A673 (cell line): Measurements from ENCODE around the gene ST8SIA5. TPM values are rescaled to one million over a fixed set of nuclear protein-coding genes. Genes with fewer than 3 reads are reported as not detected.

Source experiments
- BruUV-seq: library from RNA; stranded (reverse); fragments of 400-500 nt; replicated peaks from 2 replicates; lab custom pipeline; 2021; lab: Mats Ljungman, UMichigan
- CTCF ChIA-PET: fragments of 300-600 bp; sonication (Branson Sonifier 250); formaldehyde crosslinking; loops from one replicate; lab custom pipeline; 2022; ENCODE audit warnings: antibody characterized with exemption; lab: Charles Lee
- POLR2A ChIA-PET: fragments of 300-600 bp; sonication (Branson Sonifier 250); formaldehyde crosslinking; loops from one replicate; lab custom pipeline; 2022; ENCODE audit warnings: antibody characterized with exemption; ENCODE audit not compliant: low non-redundant PET; lab: Charles Lee
- DNase-seq: peaks from one replicate; pipeline ENCODE4 v3.0.0-alpha.2; 2015; ENCODE audit warnings: low spot score
- H3K27ac ChIP-seq: fragments of 200-600 bp; sonication (generic); 2 replicates; pipeline ENCODE4 v1.5.1; 2016; ENCODE audit warnings: mixed run types, low read depth, mild to moderate bottlenecking, mixed read lengths, antibody characterized with exemption, low read length; ENCODE audit not compliant: poor library complexity, severe bottlenecking
- H3K27me3 ChIP-seq: fragments of 200-600 bp; sonication (generic); replicated peaks from 2 replicates; pipeline ENCODE4 v1.6.1; 2017; ENCODE audit warnings: mixed run types, low read depth, mild to moderate bottlenecking, mixed read lengths, antibody characterized with exemption, low read length; ENCODE audit not compliant: insufficient read depth, poor library complexity
- H3K36me3 ChIP-seq: fragments of 200-600 bp; sonication (generic); 2 replicates; pipeline ENCODE4 v1.6.1; 2016; ENCODE audit warnings: mixed run types, mild to moderate bottlenecking, mixed read lengths, antibody characterized with exemption, low read length; ENCODE audit not compliant: insufficient read depth, poor library complexity, severe bottlenecking
- H3K4me1 ChIP-seq: fragments of 200-600 bp; sonication (generic); 2 replicates; pipeline ENCODE4 v1.6.1; 2017; ENCODE audit warnings: mixed run types, mild to moderate bottlenecking, mixed read lengths, antibody characterized with exemption, low read length; ENCODE audit not compliant: insufficient read depth, poor library complexity, severe bottlenecking
- H3K4me3 ChIP-seq: fragments of 200-600 bp; sonication (generic); 2 replicates; pipeline ENCODE4 v1.5.1; 2016; ENCODE audit warnings: low read depth, mixed run types, mild to moderate bottlenecking, mixed read lengths, low read length; ENCODE audit not compliant: poor library complexity, severe bottlenecking
- H3K9me3 ChIP-seq: fragments of 200-600 bp; sonication (generic); 2 replicates; pipeline ENCODE4 v1.6.1; 2016; ENCODE audit warnings: mixed run types, low read depth, mild to moderate bottlenecking, mixed read lengths, antibody characterized with exemption, low read length; ENCODE audit not compliant: poor library complexity, severe bottlenecking
- CTCF ChIP-seq: fragments of 300-800, 200-600 bp; sonication (generic); conservative IDR thresholded peaks from 2 replicates; pipeline ENCODE4 v1.5.1; 2017; ENCODE audit warnings: low read depth, mild to moderate bottlenecking, antibody characterized with exemption, low read length, moderate library complexity, mixed read lengths
- EZH2 ChIP-seq: fragments of 200-600 bp; sonication (generic); IDR thresholded peaks from 2 replicates; pipeline ENCODE4 v1.6.1; 2017; ENCODE audit warnings: borderline replicate concordance, low read depth, mild to moderate bottlenecking, mixed read lengths, antibody characterized with exemption, low read length; ENCODE audit not compliant: poor library complexity, severe bottlenecking
- intact Hi-C: fragments of 100-400 bp; cut with micrococcal nuclease; formaldehyde crosslinking; loops from one replicate; pipeline ENCODE4 v1.10.0; 2022; ENCODE audit not compliant: unreplicated experiment
- total RNA-seq: library from RNA; stranded (reverse); gene quantifications from 2 replicates; pipeline ENCODE4 v1.2.3, GENCODE V29; 2021

Gene ST8SIA5
- total RNA-seq, 1 experiment from 2014 or later: 17.9 TPM

DNA sequence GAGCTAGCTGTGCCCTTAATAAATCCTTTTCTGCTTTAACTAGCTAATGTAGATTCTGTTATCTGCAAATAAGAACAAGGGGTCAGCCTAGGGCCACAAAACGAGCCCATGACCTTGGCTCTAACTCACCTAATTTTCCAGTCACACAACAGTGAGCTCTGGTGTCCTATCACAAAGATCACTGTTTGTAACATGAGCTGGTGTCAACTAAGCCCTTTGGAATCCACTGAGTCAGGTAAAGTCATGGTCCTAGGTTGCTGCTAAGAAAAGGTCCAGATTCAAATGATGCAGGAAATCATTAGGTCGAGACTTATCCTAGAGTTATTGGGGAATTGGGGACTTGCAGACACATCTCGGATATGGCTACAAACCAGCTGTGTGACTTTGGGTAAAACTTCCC is 49.9 kb downstream of the ST8SIA5 start:
- Histone ChIP-seq H3K4me1 (peaks cover 7% of the 10 kb centered on the region), H3K9me3 (no peaks in the 10 kb centered on the region), H3K4me3 (no peak overlapping the region), H3K27me3 (no peaks in the 10 kb centered on the region), H3K36me3 (no peaks in the 10 kb centered on the region), H3K27ac (no peak overlapping the region)
- no TSS peak for BruUV-seq
- intact Hi-C loops: no loop called here
- TF ChIP-seq EZH2 (no peak), CTCF (no peak)
- ChIA-PET CTCF (interaction anchor here (0.5 kb wide), 1 partner anchor 10 kb away, joined by 4 read pairs; no protein-coding TSS in a partner anchor), POLR2A (no interaction called here)
- no peak for DNase-seq

GRCh38 chr18:46705521-46705920 is 51.3 kb downstream of the ST8SIA5 start:
- Histone ChIP-seq H3K4me1 (no peaks in the 10 kb centered on the region), H3K27ac (no peak overlapping the region), H3K36me3 (no peaks in the 10 kb centered on the region), H3K4me3 (no peak overlapping the region), H3K9me3 (no peaks in the 10 kb centered on the region), H3K27me3 (no peaks in the 10 kb centered on the region)
- ChIA-PET CTCF (no interaction called here), POLR2A (no interaction called here)
- BruUV-seq: no TSS peak
- TF ChIP-seq CTCF: no peak
- TF ChIP-seq EZH2: no peak
- intact Hi-C loops: no loop called here
- no peak for DNase-seq

DNA sequence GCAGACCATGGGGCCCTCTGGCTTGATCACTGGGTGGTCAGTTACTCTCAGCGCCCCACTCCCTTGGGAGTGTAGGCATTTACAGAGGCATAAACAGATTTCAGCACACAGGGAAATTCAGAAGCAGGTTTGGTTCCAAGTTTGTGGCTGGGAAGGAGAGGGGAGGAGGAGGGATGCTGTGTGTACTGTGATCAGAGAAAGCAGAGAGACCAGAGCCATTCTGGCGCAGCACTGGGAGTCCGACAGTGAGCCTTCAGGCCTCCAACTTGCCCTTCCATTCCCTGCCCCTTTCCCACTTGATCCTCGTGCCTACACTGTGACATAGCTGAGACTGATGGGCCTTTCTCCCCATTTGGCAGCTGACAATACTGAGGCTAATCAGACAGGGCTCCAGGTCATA is 52.0 kb downstream of the ST8SIA5 start:
- ChIA-PET POLR2A (no interaction called here), CTCF (no interaction called here)
- Histone ChIP-seq H3K9me3 (no peaks in the 10 kb centered on the region), H3K4me3 (no peak overlapping the region), H3K27me3 (no peaks in the 10 kb centered on the region), H3K27ac (no peak overlapping the region), H3K4me1 (peaks cover under 1% of the 10 kb centered on the region), H3K36me3 (no peaks in the 10 kb centered on the region)
- BruUV-seq: no TSS peak
- TF ChIP-seq EZH2: no peak
- TF ChIP-seq CTCF: no peak
- no peak for DNase-seq
- intact Hi-C loops: no loop called here
